Liver (tissue), 9 donors: ENCODE data around the gene GSTT4. TPM values are rescaled to one million over a fixed set of nuclear protein-coding genes. Genes with fewer than 3 reads are reported as not detected.

ENCODE experiments used
- DNase-seq: peaks from one replicate; pipeline ENCODE4 v3.0.0-alpha.2; 2017; ENCODE audit warnings: low spot score
- H3K27ac ChIP-seq, 2 donors: one replicate each; pipeline ENCODE4 v1.7.0; 2013; ENCODE audit warnings: inconsistent platforms in 2 of 2, low read length in 2 of 2, control low read depth in 1 of 2, low read depth in 1 of 2, mild to moderate bottlenecking in 1 of 2
- H3K27me3 ChIP-seq, 4 donors: one replicate each; pipeline versions ENCODE4 v1.6.1 to v1.7.0; 2013; ENCODE audit warnings: low read length in 3 of 4, inconsistent platforms in 1 of 4, mild to moderate bottlenecking in 1 of 4, moderate library complexity in 1 of 4; ENCODE audit not compliant: control insufficient read depth in 4 of 4, insufficient read depth in 4 of 4
- H3K36me3 ChIP-seq, 4 donors: one replicate each; pipeline versions ENCODE4 v1.6.1 to v1.7.0; 2013; ENCODE audit warnings: low read length in 3 of 4, mild to moderate bottlenecking in 3 of 4, low read depth in 1 of 4, moderate library complexity in 1 of 4; ENCODE audit not compliant: control insufficient read depth in 4 of 4, insufficient read depth in 3 of 4
- H3K4me1 ChIP-seq, 4 donors: one replicate each; pipeline versions ENCODE4 v1.6.1 to v1.7.0; 2013; ENCODE audit warnings: low read length in 3 of 4, mild to moderate bottlenecking in 3 of 4, moderate library complexity in 1 of 4; ENCODE audit not compliant: control insufficient read depth in 4 of 4, insufficient read depth in 4 of 4
- H3K4me3 ChIP-seq, 3 donors: one replicate each; pipeline versions ENCODE4 v1.6.1 to v1.7.0; 2013; ENCODE audit warnings: low read length in 3 of 3, control low read depth in 1 of 3, low read depth in 1 of 3, mild to moderate bottlenecking in 1 of 3
- H3K9ac ChIP-seq, 2 donors: one replicate each; pipeline ENCODE4 v1.7.0; 2013; ENCODE audit warnings: low read length in 2 of 2, mild to moderate bottlenecking in 2 of 2, moderate library complexity in 2 of 2, control low read depth in 1 of 2, low read depth in 1 of 2
- H3K9me3 ChIP-seq, 4 donors: one replicate each; pipeline versions ENCODE4 v1.6.1 to v1.7.0; 2013; ENCODE audit warnings: low read length in 3 of 4; ENCODE audit not compliant: control insufficient read depth in 4 of 4
- EGR1 ChIP-seq, 2 donors: IDR thresholded peaks; 2 replicates each; pipeline ENCODE4 v1.6.1; 2016 to 2018; ENCODE audit warnings: antibody characterized with exemption in 2 of 2, low read depth in 2 of 2
- FOXA1 ChIP-seq: IDR thresholded peaks from 2 replicates; pipeline ENCODE4 v1.6.1; 2016; ENCODE audit warnings: antibody characterized with exemption
- GABPA ChIP-seq, 2 donors: IDR thresholded peaks in 1 of 2; conservative IDR thresholded peaks in 1 of 2; 2 replicates each; pipeline ENCODE4 v1.6.1; 2016; ENCODE audit warnings: antibody characterized with exemption in 2 of 2, mild to moderate bottlenecking in 1 of 2, moderate library complexity in 1 of 2
- HNF4G ChIP-seq: IDR thresholded peaks from 2 replicates; pipeline ENCODE4 v1.6.1; 2016; ENCODE audit warnings: antibody characterized with exemption
- JUND ChIP-seq, 2 donors: IDR thresholded peaks; 2 replicates each; pipeline ENCODE4 v1.6.1; 2016; ENCODE audit warnings: antibody characterized with exemption in 2 of 2
- NR2F2 ChIP-seq: IDR thresholded peaks from 2 replicates; pipeline ENCODE4 v1.6.1; 2016; ENCODE audit warnings: antibody characterized with exemption
- RAD21 ChIP-seq, 2 donors: IDR thresholded peaks; 2 replicates each; pipeline ENCODE4 v1.6.1; 2016; ENCODE audit warnings: antibody characterized with exemption in 2 of 2, mild to moderate bottlenecking in 2 of 2
- RXRA ChIP-seq, 2 donors: IDR thresholded peaks; 2 replicates each; pipeline ENCODE4 v1.6.1; 2017 to 2018; ENCODE audit warnings: antibody characterized with exemption in 2 of 2, mild to moderate bottlenecking in 1 of 2
- SP1 ChIP-seq: IDR thresholded peaks from 2 replicates; pipeline ENCODE4 v1.6.1; 2018; ENCODE audit warnings: antibody characterized with exemption, mild to moderate bottlenecking
- TAF1 ChIP-seq: conservative IDR thresholded peaks from 2 replicates; pipeline ENCODE4 v1.6.1; 2016; ENCODE audit warnings: antibody characterized with exemption, mild to moderate bottlenecking
- YY1 ChIP-seq: IDR thresholded peaks from 2 replicates; pipeline ENCODE4 v1.6.1; 2016; ENCODE audit warnings: antibody characterized with exemption, mild to moderate bottlenecking
- WGBS: extraction: QIAGEN DNeasy Blood & Tissue Kit; methylation state at CpG from one replicate; pipeline ENCODE4 v1.1.7; 2013; 5-methylcytosine and 5-hydroxymethylcytosine counted together
- polyA plus RNA-seq, 2 donors: library from polyadenylated mRNA; stranded (reverse) in 1 of 2; unstranded in 1 of 2; fragments of 200-250 nt in 1 of 2; fragments of >200 nt in 1 of 2; fragmentation: Nextera tagmentation in 1 of 2; extraction: Ambion mirVana in 1 of 2; gene quantifications; one replicate each; pipeline versions ENCODE4 v1.2.1 to v1.2.3, GENCODE V29; 2013 to 2015
- total RNA-seq, 2 donors: library from RNA; depleted of rRNA; stranded (reverse); fragments of >200 nt; gene quantifications; one replicate each; pipeline ENCODE4 v1.2.3, GENCODE V29; 2014
- TF ChIP-seq, protein P1 (sequence below): fragments of 150-350 bp; IDR thresholded peaks from 2 replicates; pipeline ENCODE4 v1.5.1; 2017; ENCODE audit warnings: improper control_type of control experiment, low read depth, low read length; ENCODE audit not compliant: missing input control
- TF ChIP-seq, protein P2 (sequence below): IDR thresholded peaks from 2 replicates; pipeline ENCODE4 v1.6.1; 2016; ENCODE audit warnings: antibody characterized with exemption
- TF ChIP-seq, protein P3 (sequence below): IDR thresholded peaks from 2 replicates; pipeline ENCODE4 v1.6.1; 2016; ENCODE audit warnings: antibody characterized with exemption
- TF ChIP-seq, protein P4 (sequence below): IDR thresholded peaks from 2 replicates; pipeline ENCODE4 v1.6.1; 2016; ENCODE audit warnings: antibody characterized with exemption, mild to moderate bottlenecking
- donor health status: healthy.
- donor health status: healthy.
- donor health status: healthy.
- donor health status: healthy.
- donor health status: healthy.

Gene GSTT4
- total and polyA plus RNA-seq, 4 donors: not detected

DNA sequence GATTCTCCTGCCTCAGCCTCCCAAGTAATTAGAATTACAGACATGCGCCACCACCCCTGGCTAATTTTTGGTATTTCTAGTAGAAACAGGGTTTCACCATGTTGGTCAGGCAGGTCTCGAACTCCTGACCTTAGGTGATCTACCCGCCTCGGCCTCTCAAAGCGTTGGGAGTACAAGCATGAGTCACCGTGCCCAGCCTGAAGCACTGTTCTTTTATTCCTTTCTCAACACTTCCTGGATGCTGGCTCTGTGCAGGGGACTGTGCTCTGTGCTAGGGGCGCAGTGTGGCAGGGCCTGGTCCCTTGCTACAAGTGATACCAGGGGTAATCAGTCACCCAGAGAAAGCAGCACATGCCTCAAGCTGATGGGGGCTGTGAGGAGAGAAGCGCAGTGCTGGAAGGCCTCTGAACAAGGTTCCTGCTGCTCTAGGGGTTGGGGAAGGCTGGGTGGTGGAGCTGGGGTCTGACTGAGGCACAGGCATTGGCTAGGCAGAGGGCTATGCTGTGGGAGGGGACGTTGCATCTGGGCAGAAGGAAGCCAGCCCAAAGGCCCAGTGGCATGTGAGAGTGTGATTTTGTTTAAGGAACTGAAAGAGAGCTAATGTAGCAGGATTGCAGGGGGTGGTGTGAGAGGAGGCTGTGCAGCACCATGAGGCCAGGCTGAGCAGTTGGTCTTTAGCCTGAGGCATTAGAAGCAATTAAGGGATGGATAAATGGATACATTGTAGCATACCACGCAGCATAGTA is 48.4 kb upstream of the GSTT4 start:
- DNase-seq: no peak
- H3K9ac ChIP-seq: no peak overlapping the region
- no peaks in the 10 kb centered on the region for H3K9me3 ChIP-seq
- no peaks in the 10 kb centered on the region for H3K27me3 ChIP-seq
- no peak for TF ChIP-seq YY1
- no peak for TF ChIP-seq RXRA (IDR thresholded peaks at IDR 0.05)
- TF ChIP-seq JUND (IDR thresholded peaks at IDR 0.05): no peak
- TF ChIP-seq, protein P1, sequence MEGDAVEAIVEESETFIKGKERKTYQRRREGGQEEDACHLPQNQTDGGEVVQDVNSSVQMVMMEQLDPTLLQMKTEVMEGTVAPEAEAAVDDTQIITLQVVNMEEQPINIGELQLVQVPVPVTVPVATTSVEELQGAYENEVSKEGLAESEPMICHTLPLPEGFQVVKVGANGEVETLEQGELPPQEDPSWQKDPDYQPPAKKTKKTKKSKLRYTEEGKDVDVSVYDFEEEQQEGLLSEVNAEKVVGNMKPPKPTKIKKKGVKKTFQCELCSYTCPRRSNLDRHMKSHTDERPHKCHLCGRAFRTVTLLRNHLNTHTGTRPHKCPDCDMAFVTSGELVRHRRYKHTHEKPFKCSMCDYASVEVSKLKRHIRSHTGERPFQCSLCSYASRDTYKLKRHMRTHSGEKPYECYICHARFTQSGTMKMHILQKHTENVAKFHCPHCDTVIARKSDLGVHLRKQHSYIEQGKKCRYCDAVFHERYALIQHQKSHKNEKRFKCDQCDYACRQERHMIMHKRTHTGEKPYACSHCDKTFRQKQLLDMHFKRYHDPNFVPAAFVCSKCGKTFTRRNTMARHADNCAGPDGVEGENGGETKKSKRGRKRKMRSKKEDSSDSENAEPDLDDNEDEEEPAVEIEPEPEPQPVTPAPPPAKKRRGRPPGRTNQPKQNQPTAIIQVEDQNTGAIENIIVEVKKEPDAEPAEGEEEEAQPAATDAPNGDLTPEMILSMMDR: no peak
- TF ChIP-seq HNF4G: no peak
- no peak for TF ChIP-seq EGR1 (IDR thresholded peaks at IDR 0.05; ENCODE audit: low read depth in 2 of 2)
- TF ChIP-seq RAD21 (IDR thresholded peaks at IDR 0.05): no peak
- no peak for TF ChIP-seq FOXA1
- TF ChIP-seq, protein P2, sequence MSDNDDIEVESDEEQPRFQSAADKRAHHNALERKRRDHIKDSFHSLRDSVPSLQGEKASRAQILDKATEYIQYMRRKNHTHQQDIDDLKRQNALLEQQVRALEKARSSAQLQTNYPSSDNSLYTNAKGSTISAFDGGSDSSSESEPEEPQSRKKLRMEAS: no peak
- TF ChIP-seq, protein P3, sequence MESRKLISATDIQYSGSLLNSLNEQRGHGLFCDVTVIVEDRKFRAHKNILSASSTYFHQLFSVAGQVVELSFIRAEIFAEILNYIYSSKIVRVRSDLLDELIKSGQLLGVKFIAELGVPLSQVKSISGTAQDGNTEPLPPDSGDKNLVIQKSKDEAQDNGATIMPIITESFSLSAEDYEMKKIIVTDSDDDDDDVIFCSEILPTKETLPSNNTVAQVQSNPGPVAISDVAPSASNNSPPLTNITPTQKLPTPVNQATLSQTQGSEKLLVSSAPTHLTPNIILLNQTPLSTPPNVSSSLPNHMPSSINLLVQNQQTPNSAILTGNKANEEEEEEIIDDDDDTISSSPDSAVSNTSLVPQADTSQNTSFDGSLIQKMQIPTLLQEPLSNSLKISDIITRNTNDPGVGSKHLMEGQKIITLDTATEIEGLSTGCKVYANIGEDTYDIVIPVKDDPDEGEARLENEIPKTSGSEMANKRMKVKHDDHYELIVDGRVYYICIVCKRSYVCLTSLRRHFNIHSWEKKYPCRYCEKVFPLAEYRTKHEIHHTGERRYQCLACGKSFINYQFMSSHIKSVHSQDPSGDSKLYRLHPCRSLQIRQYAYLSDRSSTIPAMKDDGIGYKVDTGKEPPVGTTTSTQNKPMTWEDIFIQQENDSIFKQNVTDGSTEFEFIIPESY: no peak
- TF ChIP-seq SP1: no peak
- TF ChIP-seq, protein P4, sequence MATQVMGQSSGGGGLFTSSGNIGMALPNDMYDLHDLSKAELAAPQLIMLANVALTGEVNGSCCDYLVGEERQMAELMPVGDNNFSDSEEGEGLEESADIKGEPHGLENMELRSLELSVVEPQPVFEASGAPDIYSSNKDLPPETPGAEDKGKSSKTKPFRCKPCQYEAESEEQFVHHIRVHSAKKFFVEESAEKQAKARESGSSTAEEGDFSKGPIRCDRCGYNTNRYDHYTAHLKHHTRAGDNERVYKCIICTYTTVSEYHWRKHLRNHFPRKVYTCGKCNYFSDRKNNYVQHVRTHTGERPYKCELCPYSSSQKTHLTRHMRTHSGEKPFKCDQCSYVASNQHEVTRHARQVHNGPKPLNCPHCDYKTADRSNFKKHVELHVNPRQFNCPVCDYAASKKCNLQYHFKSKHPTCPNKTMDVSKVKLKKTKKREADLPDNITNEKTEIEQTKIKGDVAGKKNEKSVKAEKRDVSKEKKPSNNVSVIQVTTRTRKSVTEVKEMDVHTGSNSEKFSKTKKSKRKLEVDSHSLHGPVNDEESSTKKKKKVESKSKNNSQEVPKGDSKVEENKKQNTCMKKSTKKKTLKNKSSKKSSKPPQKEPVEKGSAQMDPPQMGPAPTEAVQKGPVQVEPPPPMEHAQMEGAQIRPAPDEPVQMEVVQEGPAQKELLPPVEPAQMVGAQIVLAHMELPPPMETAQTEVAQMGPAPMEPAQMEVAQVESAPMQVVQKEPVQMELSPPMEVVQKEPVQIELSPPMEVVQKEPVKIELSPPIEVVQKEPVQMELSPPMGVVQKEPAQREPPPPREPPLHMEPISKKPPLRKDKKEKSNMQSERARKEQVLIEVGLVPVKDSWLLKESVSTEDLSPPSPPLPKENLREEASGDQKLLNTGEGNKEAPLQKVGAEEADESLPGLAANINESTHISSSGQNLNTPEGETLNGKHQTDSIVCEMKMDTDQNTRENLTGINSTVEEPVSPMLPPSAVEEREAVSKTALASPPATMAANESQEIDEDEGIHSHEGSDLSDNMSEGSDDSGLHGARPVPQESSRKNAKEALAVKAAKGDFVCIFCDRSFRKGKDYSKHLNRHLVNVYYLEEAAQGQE: no peak
- no peak for TF ChIP-seq TAF1
- TF ChIP-seq GABPA (IDR thresholded peaks at IDR 0.05 in 1 of 2, conservative IDR thresholded peaks at IDR 0.05 in 1 of 2): no peak
- H3K4me1 ChIP-seq: no peaks in the 10 kb centered on the region
- H3K36me3 ChIP-seq: peaks cover 12 to 40% (median 25%) of the 10 kb centered on the region in 4 donors
- H3K4me3 ChIP-seq: no peak overlapping the region
- whole genome bisulfite sequencing: 95% methylated on average over 10 of the region's 10 CpGs
- no peak overlapping the region for H3K27ac ChIP-seq

DNA sequence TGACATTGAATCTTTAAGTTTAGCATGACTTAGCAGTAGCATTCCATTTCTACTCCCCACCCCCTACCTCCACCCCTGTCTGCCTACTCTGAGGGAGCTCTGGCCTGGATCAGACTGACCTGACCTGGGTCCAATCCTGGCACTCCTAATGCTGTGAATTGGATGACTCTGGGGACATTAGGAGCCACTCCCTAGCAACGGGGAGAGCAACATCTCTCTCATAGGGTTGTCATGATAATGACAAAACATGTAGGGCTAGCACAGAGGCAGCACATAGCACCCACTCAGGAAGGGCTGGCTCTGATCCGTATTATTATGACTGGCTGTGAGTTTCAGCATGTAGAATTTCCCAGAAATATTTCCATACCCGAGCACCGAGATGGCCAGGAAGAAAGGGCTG is 46.3 kb upstream of the GSTT4 start:
- H3K4me3 ChIP-seq: no peak overlapping the region
- H3K4me1 ChIP-seq: no peaks in the 10 kb centered on the region
- H3K9ac ChIP-seq: no peak overlapping the region
- H3K36me3 ChIP-seq: peaks cover 10 to 31% (median 20%) of the 10 kb centered on the region in 4 donors
- no peak overlapping the region for H3K27ac ChIP-seq
- H3K9me3 ChIP-seq: no peaks in the 10 kb centered on the region
- DNase-seq: no peak
- no peaks in the 10 kb centered on the region for H3K27me3 ChIP-seq
- TF ChIP-seq GABPA (IDR thresholded peaks at IDR 0.05 in 1 of 2, conservative IDR thresholded peaks at IDR 0.05 in 1 of 2): no peak
- TF ChIP-seq, protein P2: no peak
- no peak for TF ChIP-seq NR2F2
- no peak for TF ChIP-seq RAD21 (IDR thresholded peaks at IDR 0.05)
- TF ChIP-seq, protein P3: no peak
- TF ChIP-seq SP1: no peak
- TF ChIP-seq YY1: no peak
- TF ChIP-seq, protein P1: no peak
- TF ChIP-seq EGR1 (IDR thresholded peaks at IDR 0.05; ENCODE audit: low read depth in 2 of 2): no peak
- WGBS: 81% methylated on average over 4 of the region's 4 CpGs
